SW 1271 (cell line): ENCODE data around the gene RALBP1.
"Not testable (repeated sequence)": the region's sequence is repeated elsewhere in the genome, so short reads cannot be mapped to it uniquely, and the experiment has no call there.

Source experiments
- DNase-seq, 2 experiments: peaks; one replicate each; lab custom pipeline; 2025; lab: John Stamatoyannopoulos, UW

RALBP1 gene

DNA sequence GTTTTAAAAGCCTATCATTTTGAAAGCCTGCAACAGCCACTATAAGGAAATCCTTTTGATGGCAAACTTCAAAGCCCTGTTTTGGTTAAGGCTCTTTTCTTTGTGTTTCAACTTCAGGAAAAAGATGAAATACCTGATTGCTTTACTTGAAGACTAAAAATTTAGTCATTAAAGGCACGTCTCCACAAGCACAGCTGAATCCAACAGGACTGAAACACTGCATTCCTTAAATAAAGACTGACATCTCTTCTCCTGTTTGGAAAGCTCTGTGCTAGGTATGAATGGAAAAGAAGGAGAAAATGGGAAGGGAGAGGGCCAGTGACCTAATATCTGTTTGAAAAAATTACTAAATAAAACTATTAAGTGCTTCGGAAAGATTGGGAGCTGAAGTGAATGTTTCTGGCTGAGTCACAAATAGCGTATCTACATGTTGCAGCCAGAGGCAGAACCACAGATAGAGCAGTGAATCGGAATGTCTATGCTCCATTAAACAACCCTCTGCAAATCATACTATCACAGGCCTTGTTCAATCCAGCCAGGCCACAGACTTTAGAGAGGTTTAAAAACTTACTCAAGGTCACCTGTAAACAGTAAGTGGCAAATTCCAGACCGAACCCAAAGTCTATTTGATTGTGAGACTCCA lies 21.1 kb upstream of the RALBP1 start:
- no peak for DNase-seq

- DNase-seq, result no peak
Observed at GRCh38 chr18:9455718-9456511, 19.4 kb upstream of the RALBP1 start.

- no peak for DNase-seq
Observed at GRCh38 chr18:9466127-9466526, 9.2 kb upstream of the RALBP1 start.

DNA sequence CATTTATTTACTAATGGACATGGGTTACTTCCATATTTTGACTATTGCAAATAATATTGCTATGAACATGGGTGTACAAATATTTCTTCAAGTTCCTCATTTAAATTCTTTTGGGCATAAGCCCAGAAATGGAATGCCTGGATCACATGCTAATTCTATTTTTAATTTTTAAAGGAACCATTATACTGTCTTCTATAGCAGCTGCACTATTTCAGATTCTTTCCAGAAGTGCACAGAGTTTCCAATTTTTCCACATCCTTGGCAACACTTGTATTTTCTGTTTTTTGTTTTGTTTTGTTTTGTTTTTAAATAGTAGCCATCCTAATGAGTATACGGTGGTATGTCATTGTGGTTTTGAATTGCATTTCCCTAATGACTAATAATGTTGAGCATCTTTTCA lies 8.5 kb upstream of the RALBP1 start:
- no peak for DNase-seq

- no peak for DNase-seq
Observed at GRCh38 chr18:9468998-9469397, 6.3 kb upstream of the RALBP1 start.

GRCh38 chr18:9469685-9470084 lies 5.6 kb upstream of the RALBP1 start:
- DNase-seq, result no peak

DNA sequence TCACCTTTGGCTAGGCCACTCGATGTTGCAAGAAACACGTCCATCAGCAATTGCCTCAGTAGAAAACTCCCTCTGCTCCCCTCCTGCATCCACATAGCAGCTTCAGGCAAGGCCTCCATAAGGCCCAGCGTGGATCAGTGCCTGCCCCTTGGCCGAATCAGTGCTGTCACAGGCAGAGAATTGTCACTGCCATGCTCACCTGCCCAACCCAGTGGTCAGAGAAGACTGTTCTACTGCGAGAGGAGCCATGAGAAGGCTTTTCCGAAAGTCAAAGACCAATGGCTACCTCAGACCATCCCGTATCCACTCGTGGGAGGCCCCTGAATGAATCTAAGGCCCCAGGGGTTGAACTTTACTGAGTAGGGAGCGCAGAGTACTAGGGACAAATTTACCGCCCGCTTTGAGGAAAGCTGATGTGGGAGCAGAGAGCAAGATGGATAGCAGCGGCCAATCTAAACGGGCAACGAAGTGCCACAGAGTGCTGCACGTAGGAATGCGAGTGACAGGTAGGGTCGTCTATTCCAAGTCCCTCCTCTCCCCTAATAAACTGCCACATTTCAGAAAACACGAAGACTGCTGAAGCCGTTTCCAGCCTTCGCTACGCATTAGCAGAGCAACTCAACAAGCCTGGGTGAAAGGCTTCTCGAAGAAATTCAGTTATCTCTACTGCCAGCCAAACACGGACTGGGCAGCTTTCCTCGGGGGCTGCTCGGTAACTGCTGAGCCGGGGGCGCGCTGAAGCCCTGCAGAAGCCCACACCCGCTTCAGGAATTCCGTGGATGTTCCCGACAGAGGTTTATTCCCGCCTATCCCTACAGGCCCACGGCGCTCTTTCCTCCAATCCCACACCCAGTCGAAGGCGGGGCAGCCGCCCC lies 968 bp upstream of the RALBP1 start:
- peak; percentile 38 to 82 for DNase-seq

GRCh38 chr18:9475643-9476591 lies 604 bp downstream of the RALBP1 start:
- peak in 1 of 2 experiments; percentile 22 for DNase-seq

- not testable (repeated sequence) for DNase-seq
Observed at GRCh38 chr18:9476949-9477348, 1.6 kb downstream of the RALBP1 start.

DNA sequence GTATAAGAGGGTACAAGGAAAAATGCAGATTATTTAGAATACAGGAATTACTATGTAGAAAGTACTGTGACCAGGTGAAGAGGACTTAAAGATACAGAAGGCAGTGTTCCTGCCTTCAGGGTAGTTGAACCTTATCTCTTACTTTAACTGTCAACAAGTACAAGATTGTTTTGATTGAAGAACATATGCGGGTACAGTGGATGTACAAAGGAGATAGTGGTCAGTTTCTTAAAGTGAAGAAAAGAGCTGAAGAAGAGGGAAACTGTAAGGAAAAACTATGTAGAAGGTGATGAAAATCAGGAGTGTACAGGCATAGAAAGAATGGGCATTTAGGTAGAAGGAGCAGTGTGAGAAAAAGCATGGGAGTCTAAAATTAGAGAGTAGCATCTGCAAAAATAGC lies 2.2 kb downstream of the RALBP1 start:
- DNase-seq, result no peak

DNA sequence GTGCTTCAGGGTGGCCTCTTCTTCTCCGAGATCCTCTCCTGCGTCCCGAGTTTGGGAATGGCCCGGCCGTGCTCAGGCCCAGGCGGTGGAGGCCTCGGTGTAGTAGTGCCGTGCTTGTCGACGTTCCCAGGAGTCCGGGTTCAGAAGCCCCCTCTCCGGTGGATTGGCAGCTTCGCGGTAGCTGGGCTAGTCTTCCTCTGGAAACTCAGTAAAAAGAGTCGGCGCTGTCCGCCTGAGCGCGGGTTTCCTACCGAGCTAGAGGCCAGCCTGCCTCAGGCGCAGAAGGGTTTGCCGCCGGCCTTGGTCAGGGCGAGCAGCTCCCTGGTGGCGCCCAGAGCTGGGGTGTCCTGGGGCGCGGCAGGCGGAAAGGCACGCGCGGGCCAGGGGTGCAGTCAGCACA lies 3.2 kb downstream of the RALBP1 start:
- no peak for DNase-seq

GRCh38 chr18:9482790-9483189 lies 7.5 kb downstream of the RALBP1 start:
- DNase-seq, result no peak

DNA sequence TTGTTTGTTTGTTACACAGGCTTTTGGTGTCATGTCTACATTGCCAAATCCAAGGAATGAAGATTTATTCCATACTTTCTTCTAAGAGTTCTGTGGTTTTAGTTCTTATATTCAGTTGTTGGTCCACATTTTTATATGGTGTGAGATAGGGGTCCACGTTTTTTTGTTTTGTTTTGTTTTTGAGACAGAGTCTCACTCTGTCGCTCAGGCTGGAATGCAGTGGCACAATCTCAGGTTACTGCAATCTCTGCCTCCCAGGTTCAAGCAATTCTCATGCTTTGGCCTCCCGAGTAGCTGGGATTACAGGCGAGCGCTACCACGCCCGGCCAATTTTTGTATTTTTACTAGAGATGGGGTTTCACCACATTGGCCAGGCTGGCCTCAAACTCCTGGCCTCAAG lies 8.2 kb downstream of the RALBP1 start:
- DNase-seq, result no peak

DNA sequence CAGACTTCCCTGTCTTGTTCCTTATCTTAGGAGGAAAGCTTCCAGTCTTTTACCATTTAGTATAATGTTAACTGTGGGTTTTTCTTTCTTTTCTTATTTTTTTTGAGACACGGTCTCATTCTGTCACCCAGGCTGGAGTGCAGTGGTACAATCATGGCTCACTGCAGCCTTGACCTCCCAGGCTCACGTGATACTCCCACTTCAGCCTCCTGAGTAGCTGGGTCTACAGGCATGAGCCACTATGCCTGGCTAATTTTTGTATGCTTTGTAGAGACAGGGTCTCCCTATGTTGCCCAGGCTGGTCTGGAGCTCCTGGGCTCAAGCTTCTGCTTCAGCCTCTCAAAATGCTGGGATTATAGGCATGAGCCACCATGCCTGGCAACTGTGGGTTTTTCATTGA lies 9.5 kb downstream of the RALBP1 start:
- DNase-seq, result not testable (repeated sequence)

- no peak for DNase-seq
Observed at GRCh38 chr18:9488538-9488937, 13.2 kb downstream of the RALBP1 start.

GRCh38 chr18:9494778-9495331 lies 19.5 kb downstream of the RALBP1 start:
- DNase-seq, result peak in 1 of 2 experiments; percentile 45

DNA sequence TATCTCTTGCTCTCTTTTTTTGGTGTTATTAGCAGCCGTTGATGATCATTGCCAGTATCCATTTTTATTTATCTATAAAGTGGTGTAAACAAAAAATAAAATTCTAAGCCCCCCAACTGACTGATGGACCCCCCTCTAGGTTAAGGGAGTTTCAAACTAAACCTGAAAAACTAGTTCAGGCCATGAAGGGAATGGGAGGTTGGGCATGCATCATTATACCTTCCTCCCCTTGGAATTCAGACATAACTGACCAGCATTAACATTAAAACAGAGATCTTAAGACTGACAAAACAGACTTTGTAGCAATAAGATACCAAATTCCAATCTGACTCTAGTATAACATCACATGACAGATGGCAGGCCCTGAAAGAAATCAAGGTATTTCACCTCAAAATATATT lies 20.2 kb downstream of the RALBP1 start:
- DNase-seq, result no peak

GRCh38 chr18:9495916-9496705 lies 20.8 kb downstream of the RALBP1 start:
- DNase-seq, result no peak

GRCh38 chr18:9506046-9506792 lies 30.9 kb downstream of the RALBP1 start:
- peak in 1 of 2 experiments; percentile 30 for DNase-seq
